Measurements from ENCODE around the gene RAPGEF3.

DNA sequence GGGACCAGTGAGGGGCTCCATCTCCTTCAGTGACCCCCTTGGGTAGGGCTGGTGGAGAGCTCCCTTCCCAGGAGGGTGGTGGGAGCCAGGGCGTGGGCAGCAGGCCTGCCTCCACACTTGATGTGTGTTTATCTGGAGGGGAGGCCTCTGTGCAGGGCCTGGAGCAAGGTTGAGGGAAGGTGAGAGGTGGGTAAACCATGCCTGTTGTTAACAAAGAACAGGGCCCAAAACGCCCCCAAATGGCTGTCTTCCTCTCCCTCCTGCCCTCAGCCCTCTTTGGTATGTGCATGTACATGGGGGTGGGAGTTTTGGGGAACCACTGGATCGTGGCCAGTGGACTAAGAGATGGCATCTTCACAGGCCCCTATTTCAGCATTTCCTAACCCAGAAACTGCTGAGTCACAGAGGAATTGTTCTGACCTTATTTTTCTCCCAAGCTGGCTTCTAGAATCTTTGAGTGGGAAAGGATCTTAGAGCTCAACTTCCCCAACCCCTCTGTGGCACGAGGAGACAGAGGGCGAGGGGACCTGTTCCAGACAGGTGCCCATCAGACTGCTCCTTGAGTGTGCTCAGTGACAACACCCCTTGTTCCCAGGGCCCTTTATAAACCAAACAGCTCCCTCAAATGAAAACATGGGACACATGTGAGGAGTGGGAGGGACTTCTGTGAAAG, 17.9 kb upstream of the RAPGEF3 start:
- TF ChIP-seq, protein P1, sequence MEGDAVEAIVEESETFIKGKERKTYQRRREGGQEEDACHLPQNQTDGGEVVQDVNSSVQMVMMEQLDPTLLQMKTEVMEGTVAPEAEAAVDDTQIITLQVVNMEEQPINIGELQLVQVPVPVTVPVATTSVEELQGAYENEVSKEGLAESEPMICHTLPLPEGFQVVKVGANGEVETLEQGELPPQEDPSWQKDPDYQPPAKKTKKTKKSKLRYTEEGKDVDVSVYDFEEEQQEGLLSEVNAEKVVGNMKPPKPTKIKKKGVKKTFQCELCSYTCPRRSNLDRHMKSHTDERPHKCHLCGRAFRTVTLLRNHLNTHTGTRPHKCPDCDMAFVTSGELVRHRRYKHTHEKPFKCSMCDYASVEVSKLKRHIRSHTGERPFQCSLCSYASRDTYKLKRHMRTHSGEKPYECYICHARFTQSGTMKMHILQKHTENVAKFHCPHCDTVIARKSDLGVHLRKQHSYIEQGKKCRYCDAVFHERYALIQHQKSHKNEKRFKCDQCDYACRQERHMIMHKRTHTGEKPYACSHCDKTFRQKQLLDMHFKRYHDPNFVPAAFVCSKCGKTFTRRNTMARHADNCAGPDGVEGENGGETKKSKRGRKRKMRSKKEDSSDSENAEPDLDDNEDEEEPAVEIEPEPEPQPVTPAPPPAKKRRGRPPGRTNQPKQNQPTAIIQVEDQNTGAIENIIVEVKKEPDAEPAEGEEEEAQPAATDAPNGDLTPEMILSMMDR (IDR thresholded peaks at IDR 0.05), result no peak
- no peak for TF ChIP-seq EZH2 (IDR thresholded peaks at IDR 0.05; ENCODE audit: borderline replicate concordance, insufficient read depth, low read depth, low read length, poor library complexity, severe bottlenecking)
